GM18505 (cell line): Measurements from ENCODE around the gene TMIGD3.

ENCODE experiments used
- ATAC-seq: cut with Tn5 transposase; IDR thresholded peaks from one replicate; pipeline ENCODE4 v1.9.1; 2021; ENCODE audit not compliant: unreplicated experiment
- POLR2A ChIP-seq: IDR thresholded peaks from 4 replicates; pipeline ENCODE4 v1.6.1; 2011; ENCODE audit warnings: borderline replicate concordance; ENCODE audit not compliant: insufficient read depth, insufficient read length; ENCODE audit errors: extremely low read depth

The TMIGD3 gene

DNA sequence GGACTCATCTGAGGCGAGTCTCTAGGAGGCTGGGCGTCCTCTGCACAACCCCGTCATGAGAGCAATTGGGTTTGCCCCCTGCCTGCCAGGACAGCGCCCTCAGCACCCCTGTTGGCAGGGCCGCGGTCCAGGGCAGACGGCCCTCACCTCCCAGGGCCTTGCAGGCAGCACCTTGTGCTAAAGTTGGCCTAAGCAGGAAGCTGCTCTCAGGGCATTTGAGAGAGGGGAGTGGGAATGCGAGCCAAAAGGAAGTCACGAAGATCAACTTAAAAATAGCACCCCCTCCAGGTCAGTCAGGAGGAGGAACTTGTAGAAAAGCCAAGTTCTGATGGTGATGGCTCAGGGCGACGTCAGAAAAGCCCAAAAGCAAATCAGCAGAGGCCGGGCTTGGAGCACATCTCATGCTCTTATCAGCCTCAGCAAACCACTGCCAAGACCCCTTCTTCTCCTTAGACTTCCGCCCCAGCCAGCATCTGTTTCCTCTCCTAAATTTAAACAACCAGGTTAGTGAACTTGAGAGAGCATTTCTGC, 12.6 kb upstream of the TMIGD3 start:
- TF ChIP-seq POLR2A = no peak
- ATAC-seq = peak; percentile 38

DNA sequence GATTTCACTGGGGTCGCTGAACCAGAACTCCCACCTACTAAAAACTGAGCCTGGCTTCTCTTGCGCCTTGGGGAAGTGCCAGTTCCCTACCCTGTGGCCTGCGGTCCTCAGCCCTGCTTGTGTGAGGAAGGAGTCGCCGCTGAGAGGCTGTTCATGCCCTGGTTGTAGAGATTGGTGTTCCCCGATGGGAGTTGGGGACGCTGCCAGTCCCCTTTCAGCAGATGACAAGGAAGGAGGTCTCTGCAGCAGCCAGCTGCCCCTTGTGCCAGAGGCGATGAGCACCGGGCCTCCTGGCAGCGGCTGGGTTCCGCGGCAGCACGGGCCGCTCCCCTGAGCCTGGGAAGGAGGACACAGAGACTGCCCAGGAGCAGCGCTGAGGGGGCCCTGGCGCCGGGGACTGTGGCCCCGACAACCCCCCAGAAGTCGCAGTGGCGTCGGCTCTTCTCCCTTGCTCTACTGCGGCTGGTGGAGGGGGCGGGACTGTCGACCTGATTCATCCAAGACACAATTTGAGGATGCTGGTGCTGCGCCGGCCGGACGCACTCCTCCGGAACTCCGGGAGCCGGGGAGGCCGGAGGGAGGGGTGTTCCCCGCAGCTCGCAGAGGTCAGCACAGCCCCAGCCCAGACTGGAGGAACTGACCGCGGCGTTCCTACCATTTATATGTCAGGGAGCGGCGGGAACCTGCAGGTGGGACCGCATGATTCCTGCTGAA, 12.0 kb upstream of the TMIGD3 start:
- TF ChIP-seq POLR2A = no peak
- peak; percentile 25 for ATAC-seq

DNA sequence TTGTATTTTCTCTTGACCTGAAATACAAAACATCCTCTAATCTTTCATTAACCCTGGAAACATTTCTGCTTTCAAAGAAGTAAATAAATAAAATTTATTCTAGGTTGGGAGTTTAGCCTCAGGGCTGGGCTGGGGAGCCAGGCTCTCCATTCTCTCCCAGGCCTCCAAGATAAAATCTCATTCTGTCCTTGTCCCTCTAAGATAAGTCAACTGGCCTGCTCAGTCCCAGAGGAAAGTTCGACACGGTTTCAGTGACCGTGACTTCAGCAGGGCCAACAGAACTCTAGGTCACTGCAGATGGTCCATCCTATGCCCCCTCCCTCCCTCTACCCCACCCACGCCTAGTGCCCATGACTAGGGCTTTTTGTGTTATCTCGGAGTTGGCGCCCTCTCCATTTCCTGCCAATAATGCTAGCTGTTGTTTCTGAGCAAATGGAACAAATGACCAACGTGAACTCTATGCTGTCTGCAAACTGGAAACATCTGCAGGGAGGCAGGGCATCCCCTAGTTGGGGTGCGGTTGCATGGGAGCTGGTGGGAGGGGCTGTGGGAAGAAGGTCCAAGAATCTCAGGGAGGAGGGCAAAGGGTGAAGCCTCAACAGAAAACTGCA, 10.1 kb upstream of the TMIGD3 start:
- TF ChIP-seq POLR2A = no peak
- ATAC-seq = no peak

DNA sequence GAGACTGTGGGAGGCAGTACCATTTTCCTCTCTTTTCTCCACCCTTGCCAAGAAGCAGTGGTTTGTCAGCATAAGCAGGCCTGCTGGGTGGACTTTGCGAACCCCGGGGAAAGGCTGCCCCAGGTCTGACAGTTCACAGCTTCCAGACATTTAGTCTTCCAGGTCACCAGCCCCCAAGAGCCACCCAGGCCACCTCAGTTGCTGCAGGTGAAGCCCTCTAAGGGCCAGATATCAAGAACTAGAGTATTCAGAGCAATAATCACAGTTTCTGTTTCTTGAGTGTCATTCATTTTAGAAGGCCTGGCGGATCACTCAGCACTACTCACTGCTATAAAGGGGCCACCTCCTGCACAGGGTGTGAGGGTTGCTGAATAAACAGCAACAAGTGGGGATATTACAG, 9.5 kb upstream of the TMIGD3 start:
- ATAC-seq = no peak
- no peak for TF ChIP-seq POLR2A

DNA sequence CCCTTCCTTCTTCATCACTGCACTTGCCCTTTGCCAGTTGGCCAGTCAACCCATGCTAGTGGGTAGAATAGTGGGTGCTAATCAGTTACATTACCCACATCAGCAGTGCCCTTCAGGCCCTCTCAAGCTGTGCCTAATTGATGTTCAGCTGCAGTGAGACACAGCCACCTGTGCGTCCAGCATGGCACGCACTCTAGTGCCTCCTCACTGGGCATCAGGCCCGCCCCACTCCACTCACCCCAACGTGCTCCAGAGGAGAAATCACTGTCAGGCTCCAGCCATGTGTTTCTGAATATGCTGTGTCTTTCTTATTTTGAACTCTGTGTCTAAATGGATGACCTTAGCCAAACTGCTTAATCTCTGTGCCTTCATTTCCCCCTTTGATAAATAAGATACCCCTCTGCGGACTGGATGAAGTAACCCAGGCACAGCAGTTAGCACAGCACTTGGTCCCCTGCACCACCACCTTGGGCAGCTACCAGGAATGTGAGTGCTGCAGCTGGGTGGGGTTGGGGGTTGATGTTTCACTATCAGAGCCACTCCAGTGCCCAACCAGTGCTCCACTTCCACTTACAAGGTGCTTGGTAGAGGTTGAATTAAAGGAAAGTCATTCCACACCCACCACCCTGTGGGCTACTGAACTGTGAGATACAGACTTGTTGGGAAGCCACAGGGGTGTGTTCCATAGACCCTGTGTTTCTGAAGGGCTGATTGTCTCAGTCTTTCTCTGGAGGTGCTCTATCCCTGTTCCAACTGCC, 8.9 kb upstream of the TMIGD3 start:
- TF ChIP-seq POLR2A = no peak

DNA sequence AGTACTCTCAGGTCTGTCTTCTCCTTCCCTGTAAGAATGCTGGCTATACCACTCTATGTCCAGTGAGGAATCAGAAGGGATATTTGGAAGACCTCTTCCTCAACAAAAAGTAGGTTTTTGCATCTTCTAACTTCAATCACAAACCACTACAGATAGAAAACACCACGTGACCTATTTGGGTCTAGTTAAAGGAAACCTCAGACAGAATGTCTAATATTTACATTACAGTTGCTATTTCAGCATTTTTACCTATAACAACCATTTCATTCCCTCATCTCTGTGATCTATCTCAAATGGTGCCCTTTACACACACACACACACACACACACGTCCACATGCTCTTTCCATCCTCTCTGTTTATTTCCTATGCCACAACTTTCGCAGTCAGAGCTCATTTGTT, 7.9 kb upstream of the TMIGD3 start:
- TF ChIP-seq POLR2A = no peak
- ATAC-seq = no peak

More for the DNA sequence above, 8.9 kb upstream of the TMIGD3 start:
- no peak for ATAC-seq

DNA sequence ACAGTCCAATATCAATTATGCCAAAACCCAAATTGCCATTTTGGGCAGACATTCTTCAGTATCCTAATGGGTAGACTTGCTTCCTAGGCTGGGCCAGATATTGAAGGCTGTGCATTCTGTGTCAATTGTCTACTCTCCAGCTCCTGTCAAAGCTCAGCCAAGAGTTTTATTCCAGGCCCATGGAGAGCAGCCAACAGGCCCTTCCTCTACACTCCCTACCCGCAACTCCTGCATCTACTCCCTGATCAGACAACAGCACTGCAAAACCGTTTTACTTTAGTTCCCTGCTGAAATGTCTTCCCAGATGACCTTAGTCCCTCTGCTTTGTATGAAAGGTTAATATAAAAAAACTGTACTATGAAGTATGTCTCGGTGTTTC, 6.6 kb upstream of the TMIGD3 start:
- ATAC-seq = no peak
- no peak for TF ChIP-seq POLR2A

DNA sequence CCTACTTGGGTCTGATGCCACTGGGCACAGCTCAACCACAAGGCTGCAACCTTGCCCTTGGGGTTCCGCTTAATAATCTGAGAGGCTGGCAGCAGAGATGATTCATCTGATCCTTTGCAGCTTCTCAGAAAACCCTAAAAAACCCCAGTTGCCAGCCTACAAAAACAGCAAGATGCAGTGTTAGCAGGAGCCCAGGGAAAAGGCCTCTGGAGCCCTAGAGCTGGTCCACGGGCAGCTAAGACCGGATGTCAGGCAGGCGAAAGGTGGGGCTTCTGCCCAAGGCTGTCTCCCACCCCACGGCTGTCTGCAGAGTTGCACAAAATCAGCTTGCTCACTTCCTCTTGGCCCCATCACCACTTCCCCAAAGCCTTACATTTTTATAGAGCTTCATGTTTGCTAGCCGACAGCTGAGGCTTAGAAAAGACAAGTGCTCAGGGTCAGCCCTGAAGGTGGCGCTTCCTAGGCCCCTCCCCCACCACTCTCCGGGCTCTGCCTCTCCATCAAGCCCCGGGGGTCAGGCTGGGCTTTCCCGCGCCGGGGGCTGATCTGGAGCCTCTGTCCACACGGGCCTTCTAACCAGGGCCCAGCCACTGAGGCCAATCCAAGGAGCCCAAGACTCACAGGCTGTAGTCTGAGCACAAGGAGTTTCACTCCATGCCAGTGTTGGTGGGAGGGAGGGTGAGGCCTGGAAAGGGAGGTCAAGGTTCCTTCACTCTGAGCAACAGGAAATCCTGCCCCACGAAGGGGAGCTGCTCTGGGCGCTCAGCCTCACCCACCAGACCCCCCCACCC, 4.2 kb upstream of the TMIGD3 start:
- ATAC-seq = peak; percentile 48
- TF ChIP-seq POLR2A = peak; percentile 64

DNA sequence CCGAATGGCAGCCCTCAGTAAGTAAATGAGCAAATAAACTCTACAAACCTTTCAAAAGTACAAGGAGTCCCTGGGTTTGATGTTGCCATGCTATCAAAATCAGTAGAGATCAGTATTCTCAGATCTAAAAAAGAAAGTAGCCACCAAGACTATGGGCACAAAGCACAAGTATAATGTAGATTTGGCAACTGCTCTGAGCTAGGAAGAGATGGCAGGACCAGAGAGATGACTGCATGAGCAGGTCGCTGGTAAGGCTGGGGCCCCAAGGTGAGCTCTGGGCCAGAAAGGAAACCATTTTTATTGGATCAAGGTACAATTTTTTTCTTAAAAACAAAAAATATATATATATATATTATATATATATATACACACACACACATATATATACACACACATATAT, 3.1 kb upstream of the TMIGD3 start:
- TF ChIP-seq POLR2A = no peak
- no peak for ATAC-seq

DNA sequence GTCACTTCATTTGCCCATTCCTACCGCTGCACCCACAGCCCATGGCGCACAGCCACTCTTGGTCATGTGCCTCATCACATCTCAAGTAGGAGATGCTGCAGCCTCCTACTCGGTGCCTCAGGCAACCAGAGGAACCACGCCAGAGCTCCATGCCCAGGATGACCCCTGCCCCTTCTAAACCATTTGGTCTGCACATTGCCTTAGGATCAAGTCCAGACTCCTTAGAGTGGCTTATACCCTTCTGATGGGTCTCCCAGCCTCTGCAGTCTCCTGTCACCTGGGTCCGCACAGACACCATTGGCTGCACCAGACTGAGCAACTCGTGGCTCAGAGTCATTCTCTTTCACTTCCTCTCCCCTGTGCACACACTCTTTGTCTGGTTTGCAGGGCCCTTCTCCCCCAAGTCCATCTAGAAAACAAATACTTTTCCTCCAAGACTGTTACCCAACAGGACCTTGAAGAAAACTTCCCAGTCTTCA, 2.2 kb upstream of the TMIGD3 start:
- TF ChIP-seq POLR2A = peak; percentile 56
- peak; percentile 49 for ATAC-seq

DNA sequence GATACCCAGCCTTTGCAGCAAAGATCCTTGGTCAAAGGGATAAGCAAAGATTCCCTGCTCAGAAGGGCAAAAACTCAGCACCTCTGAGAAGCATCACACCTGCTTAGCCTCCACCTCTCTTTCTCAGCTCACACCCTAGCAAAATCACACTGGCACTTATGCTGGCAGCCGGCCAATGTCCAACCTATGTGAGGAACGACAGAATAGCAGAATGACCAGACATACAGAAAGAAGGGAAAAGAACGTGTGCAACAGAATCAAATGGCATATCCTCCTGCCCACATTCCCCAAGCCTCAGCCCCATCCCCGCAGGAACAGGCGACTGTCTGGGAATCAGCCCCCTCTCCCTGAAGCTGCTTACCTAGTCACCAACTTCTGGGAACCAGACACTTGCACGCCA, 664 bp upstream of the TMIGD3 start:
- ATAC-seq = no peak
- no peak for TF ChIP-seq POLR2A

DNA sequence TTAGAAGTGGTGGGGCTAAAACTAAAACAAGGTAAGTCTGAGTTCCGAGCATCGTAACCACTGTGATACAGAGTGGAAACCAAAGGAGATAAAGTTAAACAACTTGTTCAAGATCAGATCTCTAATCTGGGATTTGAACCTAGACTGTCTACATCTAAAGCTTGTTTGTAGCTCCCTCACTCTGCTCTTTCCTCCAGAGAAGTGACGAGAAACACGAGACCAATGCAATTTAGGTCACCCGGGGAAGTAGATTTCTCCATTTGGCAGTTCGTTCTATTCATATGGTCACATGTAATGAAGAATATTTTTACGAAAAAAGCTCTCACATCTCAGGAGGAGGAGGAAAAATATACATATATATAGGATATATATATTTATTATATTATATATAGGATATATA, 1.8 kb downstream of the TMIGD3 start:
- TF ChIP-seq POLR2A = no peak
- ATAC-seq = no peak
